SK-N-SH (cell line): Measurements from ENCODE around the gene C16orf54. TPM values are rescaled to one million over a fixed set of nuclear protein-coding genes. Genes with fewer than 3 reads are reported as not detected.

Source experiments
- CTCF ChIA-PET: fragments of 300-600, 350-600 bp; formaldehyde crosslinking; extraction: SDS; loops from one replicate; lab custom pipeline; 2021; lab: Yijun Ruan, JAX
- POLR2A ChIA-PET: fragments of 350-600 bp; sonication (Branson Sonifier 250); formaldehyde crosslinking; extraction: SDS; loops from one replicate; lab custom pipeline; 2020; ENCODE audit warnings: antibody characterized with exemption, inconsistent platforms; lab: Yijun Ruan, JAX
- DNase-seq: peaks from one replicate; pipeline ENCODE4 v3.0.0; 2012
- H2AFZ ChIP-seq: fragments of 200-600 bp; sonication (generic); 2 replicates; pipeline ENCODE4 v1.8.1; 2016; ENCODE audit warnings: antibody characterized with exemption, mild to moderate bottlenecking, low read depth
- H3F3A ChIP-seq: fragments of 200-600 bp; sonication (generic); replicated peaks from 2 replicates; pipeline ENCODE3; 2016; ENCODE audit warnings: antibody characterized with exemption, mild to moderate bottlenecking; ENCODE audit not compliant: insufficient read depth
- H3K27ac ChIP-seq, 2 experiments: fragments of 200-500 bp in 1 of 2; fragments of 200-600 bp in 1 of 2; sonication (Bioruptor generic) in 1 of 2; sonication (generic), shearing (Covaris generic) in 1 of 2; 2 replicates each; pipeline versions ENCODE4 v1.5.1 to v1.6.1; 2014 to 2016; ENCODE audit warnings: low read depth in 2 of 2, inconsistent platforms in 1 of 2, low read length in 1 of 2, mild to moderate bottlenecking in 1 of 2, mixed read lengths in 1 of 2
- H3K27me3 ChIP-seq: fragments of 200-600 bp; sonication (generic), shearing (Covaris generic); 2 replicates; pipeline ENCODE4 v1.6.1; 2016; ENCODE audit warnings: mixed run types; ENCODE audit not compliant: insufficient read depth
- H3K36me3 ChIP-seq, 2 experiments: fragments of 200-500 bp in 1 of 2; fragments of 200-600 bp in 1 of 2; sonication (Bioruptor generic) in 1 of 2; sonication (generic) in 1 of 2; replicated peaks in 1 of 2; 2 replicates each; pipeline versions ENCODE3 to v1.5.1; 2014 to 2016; ENCODE audit warnings: low read length in 1 of 2, mild to moderate bottlenecking in 1 of 2; ENCODE audit not compliant: insufficient read depth in 2 of 2, control insufficient read depth in 1 of 2
- H3K4me1 ChIP-seq, 2 experiments: fragments of 200-500 bp in 1 of 2; fragments of 200-600 bp in 1 of 2; sonication (Bioruptor generic) in 1 of 2; sonication (generic), shearing (Covaris generic) in 1 of 2; 2 replicates each; pipeline versions ENCODE4 v1.5.1 to v1.6.1; 2014 to 2016; ENCODE audit warnings: low read depth in 1 of 2, low read length in 1 of 2, mixed run types in 1 of 2; ENCODE audit not compliant: insufficient read depth in 2 of 2, control insufficient read depth in 1 of 2
- H3K4me2 ChIP-seq: fragments of 200-600 bp; sonication (generic), shearing (Covaris generic); 2 replicates; pipeline ENCODE4 v1.6.1; 2017; ENCODE audit warnings: mixed run types
- H3K4me3 ChIP-seq, 2 experiments: fragments of 200-500 bp in 1 of 2; fragments of 200-600 bp in 1 of 2; sonication (Bioruptor generic) in 1 of 2; sonication (generic), shearing (Covaris generic) in 1 of 2; 2 replicates each; pipeline versions ENCODE4 v1.5.1 to v1.8.1; 2014 to 2016; ENCODE audit warnings: low read depth in 2 of 2, inconsistent platforms in 1 of 2, low read length in 1 of 2, mild to moderate bottlenecking in 1 of 2, mixed read lengths in 1 of 2, moderate library complexity in 1 of 2
- H3K79me2 ChIP-seq: fragments of 200-600 bp; sonication (generic); 2 replicates; pipeline ENCODE4 v1.8.1; 2017; ENCODE audit warnings: mild to moderate bottlenecking; ENCODE audit not compliant: insufficient read depth
- H3K9ac ChIP-seq: fragments of 200-600 bp; sonication (generic); 2 replicates; pipeline ENCODE4 v1.6.1; 2017; ENCODE audit warnings: mixed run types
- H3K9me2 ChIP-seq: fragments of 200-600 bp; sonication (generic); 2 replicates; pipeline ENCODE4 v1.6.1; 2017; ENCODE audit warnings: mixed run types
- H3K9me3 ChIP-seq: fragments of 200-600 bp; sonication (generic); 2 replicates; pipeline ENCODE4 v1.6.1; 2017; ENCODE audit warnings: mixed run types, mild to moderate bottlenecking, moderate library complexity
- H4K20me1 ChIP-seq: fragments of 200-600 bp; sonication (generic); 2 replicates; pipeline ENCODE4 v1.6.1; 2017; ENCODE audit warnings: mild to moderate bottlenecking, mixed run types; ENCODE audit not compliant: insufficient read depth
- CHD2 ChIP-seq: fragments of 150-350 bp; IDR thresholded peaks from 2 replicates; pipeline ENCODE4 v1.6.1; 2018; ENCODE audit warnings: low read length; ENCODE audit not compliant: partially characterized antibody
- EZH2phosphoT487 ChIP-seq: fragments of 200-600 bp; sonication (generic); IDR thresholded peaks from 2 replicates; pipeline ENCODE4 v1.6.1; 2017; ENCODE audit warnings: low read depth, mixed run types, mild to moderate bottlenecking, antibody characterized with exemption, moderate library complexity, borderline replicate concordance
- FOSL2 ChIP-seq: IDR thresholded peaks from 2 replicates; pipeline ENCODE4 v1.4.0; 2012; ENCODE audit warnings: low read depth, mild to moderate bottlenecking, moderate library complexity, borderline replicate concordance
- GATA2 ChIP-seq: sonication (generic); formaldehyde crosslinking; IDR thresholded peaks from 2 replicates; pipeline ENCODE4 v1.5.0; 2020; ENCODE audit warnings: mild to moderate bottlenecking, missing genetic modification reagents
- MEF2A ChIP-seq: IDR thresholded peaks from 2 replicates; pipeline ENCODE4 v1.4.0; 2012; ENCODE audit warnings: low read depth, borderline replicate concordance
- PBX3 ChIP-seq: IDR thresholded peaks from 2 replicates; pipeline ENCODE4; 2012
- POLR2AphosphoS5 ChIP-seq: IDR thresholded peaks from 2 replicates; pipeline ENCODE4 v1.6.1; 2012; ENCODE audit warnings: low read depth, low read length
- RAD21 ChIP-seq: IDR thresholded peaks from 2 replicates; pipeline ENCODE4 v1.6.1; 2012; ENCODE audit warnings: mild to moderate bottlenecking, low read length
- RCOR1 ChIP-seq: fragments of 150-350 bp; IDR thresholded peaks from 2 replicates; pipeline ENCODE4 v1.6.1; 2017; ENCODE audit warnings: antibody characterized with exemption, low read length
- RXRA ChIP-seq: IDR thresholded peaks from 2 replicates; pipeline ENCODE4 v1.4.0; 2012; ENCODE audit warnings: low read depth, mild to moderate bottlenecking, borderline replicate concordance
- SMC3 ChIP-seq: IDR thresholded peaks from 2 replicates; pipeline ENCODE4 v1.6.1; 2012; ENCODE audit warnings: low read depth, low read length, improper control_type of control experiment
- TCF12 ChIP-seq: IDR thresholded peaks from 2 replicates; pipeline ENCODE4 v1.4.0; 2012
- YY1 ChIP-seq: IDR thresholded peaks from 2 replicates; pipeline ENCODE4 v1.4.0; 2012; ENCODE audit warnings: low read depth, mild to moderate bottlenecking
- WGBS: methylation state at CpG from one replicate; pipeline ENCODE4 v1.1.6; 2017; ENCODE audit warnings: low lambda C conversion rate; 5-methylcytosine and 5-hydroxymethylcytosine counted together
- polyA plus RNA-seq, 3 experiments: library from polyadenylated mRNA; depleted of rRNA; stranded (reverse); fragments of >200 nt; gene quantifications; 2 replicates each; pipeline ENCODE4 v1.2.3, GENCODE V29; 2012
- TF ChIP-seq, protein P1 (sequence below): fragments of 200-600 bp; sonication (generic); IDR thresholded peaks from 2 replicates; pipeline ENCODE4 v1.6.1; 2017; ENCODE audit warnings: antibody characterized with exemption, mild to moderate bottlenecking, moderate library complexity
- TF ChIP-seq, protein P2 (sequence below): fragments of 150-350 bp; IDR thresholded peaks from 2 replicates; pipeline ENCODE4 v1.6.1; 2017; ENCODE audit warnings: antibody characterized with exemption, low read length, low read depth, borderline replicate concordance
- TF ChIP-seq, protein P3 (sequence below): fragments of 150-350 bp; IDR thresholded peaks from 2 replicates; pipeline ENCODE4 v1.6.1; 2016; ENCODE audit warnings: mild to moderate bottlenecking, low read depth, low read length
- TF ChIP-seq, protein P4 (sequence below): IDR thresholded peaks from 2 replicates; pipeline ENCODE4 v1.4.0; 2012; ENCODE audit warnings: low read depth, borderline replicate concordance

Gene C16orf54
- polyA plus RNA-seq, 1 of the 3 experiments (the other 2 are of a cell fraction), result not detected

- no peak overlapping the region for H3K9ac ChIP-seq
- no peak overlapping the region for H3K4me2 ChIP-seq
- H2AFZ ChIP-seq, result no peak overlapping the region
- no peaks in the 10 kb centered on the region for H4K20me1 ChIP-seq
- no peaks in the 10 kb centered on the region for H3K79me2 ChIP-seq
- no peak overlapping the region for H3K27ac ChIP-seq
- no peaks in the 10 kb centered on the region for H3K9me2 ChIP-seq
- POLR2A ChIA-PET, result no interaction called here
- H3K27me3 ChIP-seq, result no peaks in the 10 kb centered on the region; the same call in 1 of the 2 replicates
- no peaks in the 10 kb centered on the region for H3F3A ChIP-seq
- CTCF ChIA-PET, result interaction anchor here (1.2 to 6.0 kb wide), 3 partner anchors 27 to 305 kb away, joined by 3 to 33 read pairs (median 5); partner anchors contain the start of gene KIF22
- H3K4me3 ChIP-seq, result no peak overlapping the region
- no peaks in the 10 kb centered on the region for H3K36me3 ChIP-seq
- H3K4me1 ChIP-seq, result no peaks in the 10 kb centered on the region; a peak in 1 of 4 replicates
- TF ChIP-seq CHD2, result no peak
- TF ChIP-seq RAD21, result no peak
- no peak for TF ChIP-seq RCOR1
- no peak for TF ChIP-seq SMC3
- TF ChIP-seq EZH2phosphoT487, result no peak
- no peak for TF ChIP-seq YY1
- TF ChIP-seq POLR2AphosphoS5, result no peak
- TF ChIP-seq, protein P1, sequence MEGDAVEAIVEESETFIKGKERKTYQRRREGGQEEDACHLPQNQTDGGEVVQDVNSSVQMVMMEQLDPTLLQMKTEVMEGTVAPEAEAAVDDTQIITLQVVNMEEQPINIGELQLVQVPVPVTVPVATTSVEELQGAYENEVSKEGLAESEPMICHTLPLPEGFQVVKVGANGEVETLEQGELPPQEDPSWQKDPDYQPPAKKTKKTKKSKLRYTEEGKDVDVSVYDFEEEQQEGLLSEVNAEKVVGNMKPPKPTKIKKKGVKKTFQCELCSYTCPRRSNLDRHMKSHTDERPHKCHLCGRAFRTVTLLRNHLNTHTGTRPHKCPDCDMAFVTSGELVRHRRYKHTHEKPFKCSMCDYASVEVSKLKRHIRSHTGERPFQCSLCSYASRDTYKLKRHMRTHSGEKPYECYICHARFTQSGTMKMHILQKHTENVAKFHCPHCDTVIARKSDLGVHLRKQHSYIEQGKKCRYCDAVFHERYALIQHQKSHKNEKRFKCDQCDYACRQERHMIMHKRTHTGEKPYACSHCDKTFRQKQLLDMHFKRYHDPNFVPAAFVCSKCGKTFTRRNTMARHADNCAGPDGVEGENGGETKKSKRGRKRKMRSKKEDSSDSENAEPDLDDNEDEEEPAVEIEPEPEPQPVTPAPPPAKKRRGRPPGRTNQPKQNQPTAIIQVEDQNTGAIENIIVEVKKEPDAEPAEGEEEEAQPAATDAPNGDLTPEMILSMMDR, result no peak
- no peak for TF ChIP-seq FOSL2
- TF ChIP-seq GATA2 (CRISPR knock-in tag), result no peak
- TF ChIP-seq MEF2A, result no peak
- H3K9me3 ChIP-seq, result no peaks in the 10 kb centered on the region
- 65% methylated on average over 7 of the region's 7 CpGs for WGBS
- DNase-seq, result no peak
Measured at GRCh38 chr16:29727452-29727851, 18.3 kb downstream of the C16orf54 start.

DNA sequence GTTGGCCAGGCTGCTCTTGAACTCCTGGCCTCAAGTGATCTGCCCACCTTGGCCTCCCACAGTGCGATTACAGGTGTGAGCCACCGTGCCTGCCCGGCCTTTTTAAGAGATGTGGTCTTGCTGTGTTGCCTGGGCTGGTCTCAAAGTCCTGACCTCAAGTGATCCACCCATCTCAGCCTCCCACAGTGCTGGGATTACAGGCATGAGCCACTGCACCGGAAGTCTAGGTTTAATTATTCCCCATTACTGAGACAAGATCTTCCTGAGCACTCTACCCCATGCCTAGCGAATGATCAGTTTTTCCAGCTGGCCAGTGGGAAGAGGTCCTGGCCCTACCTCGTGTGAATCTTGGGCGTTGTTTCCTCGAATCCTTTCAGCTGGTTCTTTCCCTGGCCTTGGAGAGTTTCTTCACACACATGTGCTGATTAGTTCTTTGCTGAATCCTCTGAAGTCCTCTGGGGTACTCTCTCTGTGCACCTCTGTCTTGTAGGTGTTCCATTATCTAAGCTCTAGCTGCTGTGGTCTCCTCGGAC is 18.9 kb downstream of the C16orf54 start:
- POLR2A ChIA-PET, result no interaction called here
- H3K9ac ChIP-seq, result no peak overlapping the region
- no peaks in the 10 kb centered on the region for H3K9me3 ChIP-seq
- H3F3A ChIP-seq, result no peaks in the 10 kb centered on the region
- CTCF ChIA-PET, result interaction anchor here (1.6 to 6.0 kb wide), 2 partner anchors 26 to 305 kb away, joined by 5 to 33 read pairs; no protein-coding TSS in a partner anchor
- H3K27me3 ChIP-seq, result no peaks in the 10 kb centered on the region; the same call in 1 of the 2 replicates
- no peak overlapping the region for H3K4me2 ChIP-seq
- no peaks in the 10 kb centered on the region for H4K20me1 ChIP-seq
- no peak for DNase-seq
- 69% methylated on average over 6 of the region's 9 CpGs for WGBS
- H3K9me2 ChIP-seq, result no peaks in the 10 kb centered on the region
- H3K4me1 ChIP-seq, result no peaks in the 10 kb centered on the region; a peak in 1 of 4 replicates
- H3K4me3 ChIP-seq, result no peak overlapping the region
- H2AFZ ChIP-seq, result no peak overlapping the region
- no peak for TF ChIP-seq SMC3
- TF ChIP-seq, protein P2, sequence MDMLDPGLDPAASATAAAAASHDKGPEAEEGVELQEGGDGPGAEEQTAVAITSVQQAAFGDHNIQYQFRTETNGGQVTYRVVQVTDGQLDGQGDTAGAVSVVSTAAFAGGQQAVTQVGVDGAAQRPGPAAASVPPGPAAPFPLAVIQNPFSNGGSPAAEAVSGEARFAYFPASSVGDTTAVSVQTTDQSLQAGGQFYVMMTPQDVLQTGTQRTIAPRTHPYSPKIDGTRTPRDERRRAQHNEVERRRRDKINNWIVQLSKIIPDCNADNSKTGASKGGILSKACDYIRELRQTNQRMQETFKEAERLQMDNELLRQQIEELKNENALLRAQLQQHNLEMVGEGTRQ, result no peak
- TF ChIP-seq, protein P3, sequence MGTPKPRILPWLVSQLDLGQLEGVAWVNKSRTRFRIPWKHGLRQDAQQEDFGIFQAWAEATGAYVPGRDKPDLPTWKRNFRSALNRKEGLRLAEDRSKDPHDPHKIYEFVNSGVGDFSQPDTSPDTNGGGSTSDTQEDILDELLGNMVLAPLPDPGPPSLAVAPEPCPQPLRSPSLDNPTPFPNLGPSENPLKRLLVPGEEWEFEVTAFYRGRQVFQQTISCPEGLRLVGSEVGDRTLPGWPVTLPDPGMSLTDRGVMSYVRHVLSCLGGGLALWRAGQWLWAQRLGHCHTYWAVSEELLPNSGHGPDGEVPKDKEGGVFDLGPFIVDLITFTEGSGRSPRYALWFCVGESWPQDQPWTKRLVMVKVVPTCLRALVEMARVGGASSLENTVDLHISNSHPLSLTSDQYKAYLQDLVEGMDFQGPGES, result no peak
- TF ChIP-seq TCF12, result no peak
- TF ChIP-seq, protein P4, sequence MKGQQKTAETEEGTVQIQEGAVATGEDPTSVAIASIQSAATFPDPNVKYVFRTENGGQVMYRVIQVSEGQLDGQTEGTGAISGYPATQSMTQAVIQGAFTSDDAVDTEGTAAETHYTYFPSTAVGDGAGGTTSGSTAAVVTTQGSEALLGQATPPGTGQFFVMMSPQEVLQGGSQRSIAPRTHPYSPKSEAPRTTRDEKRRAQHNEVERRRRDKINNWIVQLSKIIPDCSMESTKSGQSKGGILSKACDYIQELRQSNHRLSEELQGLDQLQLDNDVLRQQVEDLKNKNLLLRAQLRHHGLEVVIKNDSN, result no peak
- TF ChIP-seq PBX3, result no peak
- TF ChIP-seq, protein P1, result no peak
- TF ChIP-seq RXRA, result no peak
- no peaks in the 10 kb centered on the region for H3K36me3 ChIP-seq
- H3K79me2 ChIP-seq, result no peaks in the 10 kb centered on the region
- no peak overlapping the region for H3K27ac ChIP-seq
